B cell (primary cell): Measurements from ENCODE around the gene FYCO1. TPM values are rescaled to one million over a fixed set of nuclear protein-coding genes. Genes with fewer than 3 reads are reported as not detected.

Experiments used
- ATAC-seq: fragments of 200-7000 bp; cut with Tn5 transposase; one replicate; pipeline ENCODE4 v1.10.0; 2021; ENCODE audit warnings: low read depth, mild to moderate bottlenecking, moderate number of reproducible peaks, moderate library complexity
- CTCF ChIA-PET: fragments of 350-600 bp; sonication (Branson Sonifier 250); formaldehyde crosslinking; loops from one replicate; lab custom pipeline; 2021; ENCODE audit warnings: antibody characterized with exemption, inconsistent platforms; lab: Charles Lee
- POLR2A ChIA-PET: fragments of 350-600 bp; sonication (Branson Sonifier 250); formaldehyde crosslinking; loops from one replicate; lab custom pipeline; 2021; ENCODE audit warnings: antibody characterized with exemption; lab: Charles Lee
- DNase-seq: peaks from one replicate; pipeline ENCODE4 v3.0.0; 2013
- H2AFZ ChIP-seq: 2 replicates; pipeline ENCODE4 v1.6.1; 2012; ENCODE audit warnings: mild to moderate bottlenecking, low read depth, low read length; ENCODE audit not compliant: insufficient read depth, poor library complexity, severe bottlenecking
- H3K27ac ChIP-seq, 2 donors: 1 replicate in 1 of 2; 2 replicates in 1 of 2; pipeline ENCODE4 v1.5.1; 2012 to 2013; ENCODE audit warnings: low read length in 2 of 2, mild to moderate bottlenecking in 2 of 2, moderate library complexity in 1 of 2
- H3K27me3 ChIP-seq, 4 experiments: fragments of 200-600 bp in 1 of 4; sonication (generic) in 1 of 4; replicated peaks in 1 of 4; 1 replicate in 2 of 4; 2 replicates in 2 of 4; pipeline versions ENCODE4 v1.6.1 to v1.7.0; 2013 to 2016; ENCODE audit warnings: low read length in 3 of 4, mild to moderate bottlenecking in 2 of 4, mixed read lengths in 1 of 4, moderate library complexity in 1 of 4; ENCODE audit not compliant: insufficient read depth in 4 of 4, control insufficient read depth in 3 of 4; ENCODE audit errors: control extremely low read depth in 1 of 4
- H3K36me3 ChIP-seq, 2 experiments: replicated peaks in 1 of 2; 1 replicate in 1 of 2; 2 replicates in 1 of 2; pipeline versions ENCODE4 v1.6.1 to v1.7.1; 2013; ENCODE audit warnings: low read length in 1 of 2; ENCODE audit not compliant: insufficient read depth in 2 of 2, control insufficient read depth in 1 of 2; ENCODE audit errors: control extremely low read depth in 1 of 2, extremely low read depth in 1 of 2
- H3K4me1 ChIP-seq, 2 donors: fragments of 200-600 bp in 1 of 2; sonication (generic) in 1 of 2; 1 replicate in 1 of 2; 2 replicates in 1 of 2; pipeline versions ENCODE4 v1.5.1 to v1.6.1; 2013 to 2017; ENCODE audit warnings: low read length in 2 of 2; ENCODE audit not compliant: control insufficient read depth in 2 of 2, insufficient read depth in 2 of 2
- H3K4me2 ChIP-seq: replicated peaks from 2 replicates; pipeline ENCODE3; 2012; ENCODE audit warnings: mild to moderate bottlenecking, low read depth, low read length; ENCODE audit not compliant: poor library complexity, severe bottlenecking
- H3K4me3 ChIP-seq, 5 experiments: fragments of 200-600 bp in 1 of 5; sonication (generic) in 1 of 5; 1 replicate in 3 of 5; 2 replicates in 2 of 5; pipeline versions ENCODE4 v1.5.1 to v1.7.0; 2011 to 2016; ENCODE audit warnings: low read length in 4 of 5, mild to moderate bottlenecking in 4 of 5, low read depth in 2 of 5, control low read depth in 1 of 5, moderate library complexity in 1 of 5; ENCODE audit not compliant: insufficient read depth in 1 of 5; ENCODE audit errors: control extremely low read depth in 1 of 5, extremely low read depth in 1 of 5
- H3K79me2 ChIP-seq: fragments of 200-600 bp; sonication (generic); one replicate; pipeline ENCODE4 v1.6.0; 2016; ENCODE audit warnings: low read length; ENCODE audit not compliant: control insufficient read depth, insufficient read depth
- H3K9ac ChIP-seq: fragments of 200-600 bp; sonication (generic); 2 replicates; pipeline ENCODE4 v1.6.1; 2017; ENCODE audit warnings: mild to moderate bottlenecking, low read length, moderate library complexity
- H3K9me3 ChIP-seq, 3 donors: one replicate each; pipeline versions ENCODE4 v1.6.1 to v1.7.1; 2013; ENCODE audit warnings: low read length in 2 of 3; ENCODE audit not compliant: control insufficient read depth in 2 of 3, insufficient read depth in 1 of 3; ENCODE audit errors: control extremely low read depth in 1 of 3
- H4K20me1 ChIP-seq: 2 replicates; pipeline ENCODE4 v1.6.0; 2012; ENCODE audit warnings: mild to moderate bottlenecking, low read length; ENCODE audit not compliant: insufficient read depth, control insufficient read depth, poor library complexity, severe bottlenecking
- H3K27ac Mint-ChIP-seq: one replicate; pipeline ENCODE4 v1.8.0; 2021; ENCODE audit warnings: mixed read lengths
- H3K27me3 Mint-ChIP-seq: one replicate; pipeline ENCODE4 v1.8.0; 2021; ENCODE audit warnings: mixed read lengths
- H3K4me1 Mint-ChIP-seq: one replicate; pipeline ENCODE4 v1.8.0; 2021; ENCODE audit warnings: mixed read lengths
- H3K4me3 Mint-ChIP-seq: one replicate; pipeline ENCODE4 v1.8.0; 2021; ENCODE audit warnings: mixed read lengths
- H3K9me3 Mint-ChIP-seq: one replicate; pipeline ENCODE4 v1.8.0; 2022; ENCODE audit warnings: mixed read lengths; ENCODE audit not compliant: insufficient read depth
- EZH2 ChIP-seq: IDR thresholded peaks from 2 replicates; pipeline ENCODE4 v1.6.1; 2012; ENCODE audit warnings: borderline replicate concordance, low read depth, mild to moderate bottlenecking, moderate library complexity, low read length; ENCODE audit not compliant: insufficient read depth, poor library complexity, severe bottlenecking
- WGBS: methylation state at CpG from one replicate; pipeline ENCODE4 v1.1.5; 2013; ENCODE audit warnings: missing lambda C conversion rate; ENCODE audit not compliant: insufficient coverage; 5-methylcytosine and 5-hydroxymethylcytosine counted together
- intact Hi-C: fragments of 100-400 bp; cut with micrococcal nuclease; formaldehyde crosslinking; loops from one replicate; pipeline ENCODE4 v1.10.0; 2022
- polyA plus RNA-seq: library from polyadenylated mRNA; depleted of rRNA; stranded (reverse); fragments of >200 nt; gene quantifications from 2 replicates; pipeline ENCODE4 v1.2.3, GENCODE V29; 2012
- total RNA-seq, 2 donors: library from RNA; stranded (reverse); fragments of 120-200 nt in 1 of 2; gene quantifications; 1 replicate in 1 of 2; 2 replicates in 1 of 2; pipeline versions ENCODE4 v1.2.3 to v1.2.4, GENCODE V29; 2013 to 2022
- TF ChIP-seq, protein P1 (sequence below): fragments of 200-600 bp; IDR thresholded peaks from one replicate; pipeline ENCODE4 v1.8.0; 2022; ENCODE audit warnings: antibody characterized with exemption, mild to moderate bottlenecking

The FYCO1 gene
- total and polyA plus RNA-seq, 2 donors (not counting 1 experiment from before 2014, with no cell fraction given) = 5.4 to 16.7 TPM

GRCh38 chr3:45966371-45966791, 29.2 kb downstream of the FYCO1 start:
- no peak overlapping the region for H3K27ac Mint-ChIP-seq
- Histone ChIP-seq H3K4me2 (no peak overlapping the region), H3K36me3 (peaks cover 0 to 89% of the 10 kb centered on the region in 2 experiments), H3K79me2 (no peaks in the 10 kb centered on the region), H3K4me1 (no peaks in the 10 kb centered on the region), H3K27ac (no peak overlapping the region), H4K20me1 (no peaks in the 10 kb centered on the region), H3K4me3 (no peak overlapping the region), H3K27me3 (no peaks in the 10 kb centered on the region), H2AFZ (no peak overlapping the region), H3K9ac (no peak overlapping the region), H3K9me3 (no peaks in the 10 kb centered on the region)
- no peaks in the 10 kb centered on the region for H3K27me3 Mint-ChIP-seq
- intact Hi-C loops = no loop called here
- WGBS = 94% methylated on average over 17 of the region's 17 CpGs
- no peak for TF ChIP-seq EZH2
- TF ChIP-seq, protein P1, sequence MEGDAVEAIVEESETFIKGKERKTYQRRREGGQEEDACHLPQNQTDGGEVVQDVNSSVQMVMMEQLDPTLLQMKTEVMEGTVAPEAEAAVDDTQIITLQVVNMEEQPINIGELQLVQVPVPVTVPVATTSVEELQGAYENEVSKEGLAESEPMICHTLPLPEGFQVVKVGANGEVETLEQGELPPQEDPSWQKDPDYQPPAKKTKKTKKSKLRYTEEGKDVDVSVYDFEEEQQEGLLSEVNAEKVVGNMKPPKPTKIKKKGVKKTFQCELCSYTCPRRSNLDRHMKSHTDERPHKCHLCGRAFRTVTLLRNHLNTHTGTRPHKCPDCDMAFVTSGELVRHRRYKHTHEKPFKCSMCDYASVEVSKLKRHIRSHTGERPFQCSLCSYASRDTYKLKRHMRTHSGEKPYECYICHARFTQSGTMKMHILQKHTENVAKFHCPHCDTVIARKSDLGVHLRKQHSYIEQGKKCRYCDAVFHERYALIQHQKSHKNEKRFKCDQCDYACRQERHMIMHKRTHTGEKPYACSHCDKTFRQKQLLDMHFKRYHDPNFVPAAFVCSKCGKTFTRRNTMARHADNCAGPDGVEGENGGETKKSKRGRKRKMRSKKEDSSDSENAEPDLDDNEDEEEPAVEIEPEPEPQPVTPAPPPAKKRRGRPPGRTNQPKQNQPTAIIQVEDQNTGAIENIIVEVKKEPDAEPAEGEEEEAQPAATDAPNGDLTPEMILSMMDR = no peak
- POLR2A ChIA-PET = no interaction called here
- no peak for ATAC-seq
- H3K4me1 Mint-ChIP-seq = peaks cover 2% of the 10 kb centered on the region
- no peak overlapping the region for H3K4me3 Mint-ChIP-seq
- no peak for DNase-seq
- no peaks in the 10 kb centered on the region for H3K9me3 Mint-ChIP-seq
- CTCF ChIA-PET = interaction anchor here (1.5 to 2.4 kb wide), 2 partner anchors 28 to 402 kb away, joined by 4 to 9 read pairs; no protein-coding TSS in a partner anchor

- no peaks in the 10 kb centered on the region for H4K20me1 ChIP-seq
- no peaks in the 10 kb centered on the region for H3K4me1 ChIP-seq
- Mint-ChIP-seq H3K27me3 (no peaks in the 10 kb centered on the region), H3K27ac (no peak overlapping the region), H3K4me1 (peaks cover 2% of the 10 kb centered on the region), H3K4me3 (no peak overlapping the region), H3K9me3 (no peaks in the 10 kb centered on the region)
- no peak overlapping the region for H3K27ac ChIP-seq
- H3K4me2 ChIP-seq = no peak overlapping the region
- peaks cover 5 to 93% of the 10 kb centered on the region in 2 experiments for H3K36me3 ChIP-seq
- DNase-seq = no peak
- H2AFZ ChIP-seq = no peak overlapping the region
- CTCF ChIA-PET = interaction anchor here (0.8 to 2.4 kb wide), 3 partner anchors 27 to 403 kb away, joined by 3 to 9 read pairs (median 4); no protein-coding TSS in a partner anchor
- 73% methylated on average over 2 of the region's 4 CpGs for WGBS
- no peak overlapping the region for H3K4me3 ChIP-seq
- intact Hi-C loops = no loop called here
- no peaks in the 10 kb centered on the region for H3K79me2 ChIP-seq
- no peaks in the 10 kb centered on the region for H3K27me3 ChIP-seq
- ATAC-seq = no peak
- no peaks in the 10 kb centered on the region for H3K9me3 ChIP-seq
- H3K9ac ChIP-seq = no peak overlapping the region
- no peak for TF ChIP-seq EZH2
- TF ChIP-seq, protein P1 = no peak
- POLR2A ChIA-PET = no interaction called here
These were observed 30.0 kb downstream of the FYCO1 start for GRCh38 chr3:45965653-45966052.
